AG09309 (cell line): ENCODE results near the gene NOXO1.

Experiments
- DNase-seq: peaks from one replicate; pipeline ENCODE4 v3.0.0-alpha.2; 2010; ENCODE audit warnings: low read depth
- H3K4me3 ChIP-seq: 2 replicates; pipeline ENCODE4 v1.5.1; 2011; ENCODE audit warnings: mild to moderate bottlenecking, low read depth, low read length, moderate library complexity; ENCODE audit not compliant: control insufficient read depth
- CTCF ChIP-seq: IDR thresholded peaks from 2 replicates; pipeline ENCODE4 v1.5.1; 2011; ENCODE audit warnings: mild to moderate bottlenecking, low read depth, low read length, inconsistent platforms; ENCODE audit not compliant: insufficient read depth, control insufficient read depth; ENCODE audit errors: missing control alignments

NOXO1 gene

GRCh38 chr16:1997494-1998359 lies 16.5 kb upstream of the NOXO1 start:
- no peak for TF ChIP-seq CTCF
- no peak overlapping the region for H3K4me3 ChIP-seq
- peak; percentile 59 for DNase-seq

- DNase-seq: no peak
- no peak for TF ChIP-seq CTCF
- H3K4me3 ChIP-seq: no peak overlapping the region
These were observed 12.5 kb upstream of the NOXO1 start for GRCh38 chr16:1993731-1994131.

- DNase-seq: no peak
- TF ChIP-seq CTCF: no peak
- H3K4me3 ChIP-seq: no peak overlapping the region
These were observed 11.5 kb upstream of the NOXO1 start for GRCh38 chr16:1992704-1993317.

- no peak overlapping the region for H3K4me3 ChIP-seq
- DNase-seq: no peak
- TF ChIP-seq CTCF: no peak
These were observed 10.9 kb upstream of the NOXO1 start for GRCh38 chr16:1991948-1992703.

- DNase-seq: no peak
- no peak for TF ChIP-seq CTCF
- H3K4me3 ChIP-seq: no peak overlapping the region
These were observed 10.3 kb upstream of the NOXO1 start for GRCh38 chr16:1991588-1991947.

GRCh38 chr16:1991135-1991551 lies 9.9 kb upstream of the NOXO1 start:
- no peak for TF ChIP-seq CTCF
- H3K4me3 ChIP-seq: no peak overlapping the region
- DNase-seq: no peak
